Activated CD8-positive, alpha-beta T cell treated with anti-CD3 and anti-CD28 coated beads for 36 hours (primary cell): Measurements from ENCODE around the gene SAMD11. TPM values are rescaled to one million over a fixed set of nuclear protein-coding genes. Genes with fewer than 3 reads are reported as not detected.
"Not testable (repeated sequence)": the region's sequence is repeated elsewhere in the genome, so short reads cannot be mapped to it uniquely, and the experiment has no call there.

Experiments used
- ATAC-seq: fragments of 200-7000 bp; cut with Tn5 transposase; one replicate; pipeline ENCODE4 v1.10.0; 2021; ENCODE audit warnings: mild to moderate bottlenecking, moderate library complexity
- CTCF ChIA-PET: fragments of 350-600 bp; sonication (Branson Sonifier 250); formaldehyde crosslinking; loops from one replicate; lab custom pipeline; 2021; ENCODE audit warnings: antibody characterized with exemption; lab: Charles Lee
- POLR2A ChIA-PET: fragments of 350-600 bp; sonication (Branson Sonifier 250); formaldehyde crosslinking; loops from one replicate; lab custom pipeline; 2021; ENCODE audit warnings: antibody characterized with exemption; lab: Charles Lee
- DNase-seq: peaks from one replicate; pipeline ENCODE4 v3.0.0-alpha.2; 2020
- H3K27ac Mint-ChIP-seq: one replicate; pipeline ENCODE4 v1.8.0; 2021; ENCODE audit warnings: mild to moderate bottlenecking, mixed read lengths
- H3K27me3 Mint-ChIP-seq: one replicate; pipeline ENCODE4 v1.8.0; 2021; ENCODE audit warnings: mixed read lengths
- H3K36me3 Mint-ChIP-seq: one replicate; pipeline ENCODE4 v1.8.0; 2021; ENCODE audit warnings: low read depth, mixed read lengths
- H3K4me1 Mint-ChIP-seq: one replicate; pipeline ENCODE4 v1.8.0; 2021; ENCODE audit warnings: low read depth, mixed read lengths
- H3K4me3 Mint-ChIP-seq: one replicate; pipeline ENCODE4 v1.8.0; 2021; ENCODE audit warnings: mild to moderate bottlenecking, moderate library complexity, mixed read lengths
- H3K9me3 Mint-ChIP-seq: one replicate; pipeline ENCODE4 v1.8.0; 2021; ENCODE audit warnings: mixed read lengths
- CTCF ChIP-seq: fragments of 200-600 bp; IDR thresholded peaks from one replicate; pipeline ENCODE4 v1.8.0; 2022; ENCODE audit warnings: antibody characterized with exemption, mild to moderate bottlenecking
- intact Hi-C: fragments of 100-400 bp; cut with micrococcal nuclease; formaldehyde crosslinking; loops from one replicate; pipeline ENCODE4 v1.10.0; 2022
- total RNA-seq, 2 experiments: library from RNA; stranded (reverse); gene quantifications; one replicate each; pipeline ENCODE4 v1.2.3, GENCODE V29; 2021

The SAMD11 gene
- total RNA-seq, 2 experiments from 2014 or later = not detected

DNA sequence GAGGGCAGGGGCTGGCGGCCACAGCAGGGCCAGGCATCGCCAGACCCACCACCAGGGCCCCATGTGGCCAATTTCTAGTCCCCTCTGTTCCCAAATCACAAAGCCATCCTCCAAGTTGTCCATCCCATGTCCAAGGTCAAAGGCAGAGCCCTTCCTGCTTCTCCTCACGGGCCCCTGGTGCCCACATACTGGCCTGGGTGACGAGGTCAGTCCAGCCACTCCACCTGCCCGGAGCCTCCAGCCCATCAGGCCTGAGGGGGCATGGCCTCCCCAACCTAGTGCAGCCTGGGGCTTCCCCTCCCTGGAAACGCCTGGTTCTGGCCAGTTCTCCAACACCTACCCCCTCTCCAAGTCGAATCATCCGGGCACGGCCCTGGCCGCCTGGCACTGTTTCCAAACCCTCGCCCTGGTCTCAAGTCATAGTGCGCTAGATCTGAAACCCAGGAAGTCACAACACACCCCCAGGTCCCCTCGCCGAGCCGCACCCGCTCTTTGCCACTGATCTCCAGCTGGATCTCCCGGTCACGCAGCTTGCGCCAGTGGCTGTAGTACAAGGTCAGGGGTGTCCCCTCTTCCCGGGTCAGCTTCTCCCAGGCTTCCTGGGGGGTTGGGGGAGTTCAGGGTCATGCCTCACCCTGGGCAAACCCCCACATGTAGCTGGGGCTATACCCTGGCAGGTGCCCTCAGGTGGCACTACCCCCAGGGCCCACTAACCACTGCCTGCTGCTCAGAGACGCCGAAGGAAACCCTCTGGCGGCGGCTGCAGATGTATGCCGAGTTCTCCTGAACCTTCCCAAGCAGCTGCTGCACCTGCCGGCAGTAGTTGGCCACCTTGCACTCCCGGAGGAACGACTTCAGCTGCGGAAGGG, 22.2 kb downstream of the SAMD11 start:
- CTCF ChIA-PET = no interaction called here
- intact Hi-C loops = no loop called here
- no peak for TF ChIP-seq CTCF
- Mint-ChIP-seq H3K27ac (no peak overlapping the region), H3K9me3 (no peaks in the 10 kb centered on the region), H3K4me1 (peaks cover 4% of the 10 kb centered on the region), H3K27me3 (peaks cover 4% of the 10 kb centered on the region), H3K36me3 (peaks cover 32% of the 10 kb centered on the region), H3K4me3 (no peak overlapping the region)
- POLR2A ChIA-PET = interaction anchor here (0.8 kb wide), 1 partner anchor 8 kb away, joined by 3 read pairs; no protein-coding TSS in a partner anchor
- ATAC-seq = no peak
- DNase-seq = no peak

DNA sequence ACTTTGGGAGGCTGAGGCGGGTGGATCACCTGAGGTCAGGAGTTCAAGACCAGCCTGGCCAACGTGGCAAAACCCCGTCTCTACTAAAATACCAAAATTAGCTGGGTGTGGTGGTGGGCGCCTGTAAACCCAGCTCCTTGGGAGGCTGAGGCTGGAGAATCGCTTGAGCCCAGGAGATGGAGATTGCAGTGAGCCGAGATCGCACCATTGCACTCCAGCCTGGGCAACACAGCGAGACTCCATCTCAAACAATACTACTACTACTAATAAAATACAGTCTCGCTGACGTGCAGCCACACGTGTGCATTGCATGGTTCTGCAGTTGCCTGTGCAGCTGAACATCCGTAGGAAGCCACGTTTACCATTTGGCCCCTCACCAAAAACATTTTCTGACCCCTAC, 23.1 kb downstream of the SAMD11 start:
- H3K27me3 Mint-ChIP-seq, intact Hi-C loops, DNase-seq, H3K9me3 Mint-ChIP-seq, H3K4me1 Mint-ChIP-seq, H3K4me3 Mint-ChIP-seq, H3K27ac Mint-ChIP-seq, CTCF ChIA-PET, ATAC-seq: not testable (repeated sequence)
- H3K36me3 Mint-ChIP-seq = peaks cover 39% of the 10 kb centered on the region
- POLR2A ChIA-PET = interaction anchor here (0.8 kb wide), 1 partner anchor 9 kb away, joined by 3 read pairs; no protein-coding TSS in a partner anchor

DNA sequence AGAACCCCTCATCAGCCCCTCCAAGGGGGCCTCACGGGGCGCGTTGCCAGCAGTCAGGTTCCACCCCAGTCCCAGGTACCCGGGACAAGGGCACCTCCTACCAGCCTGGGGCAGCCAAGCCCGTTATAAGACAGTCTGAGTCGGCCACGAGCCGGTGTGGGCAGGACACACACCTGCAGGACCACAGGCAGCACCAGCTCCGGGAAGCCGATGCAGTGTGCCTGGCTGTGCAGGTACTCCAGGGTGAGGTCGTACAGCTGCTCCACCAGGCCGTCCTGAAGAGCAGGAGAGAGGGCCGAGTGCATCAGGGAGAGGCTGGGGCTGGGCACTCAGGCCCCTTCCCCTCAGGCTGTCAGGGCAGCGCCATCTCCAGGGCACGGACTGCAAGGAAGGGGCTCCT, 24.2 kb downstream of the SAMD11 start:
- H3K36me3 Mint-ChIP-seq = peaks cover 42% of the 10 kb centered on the region
- H3K4me1 Mint-ChIP-seq = no peaks in the 10 kb centered on the region
- intact Hi-C loops = no loop called here
- H3K27ac Mint-ChIP-seq = no peak overlapping the region
- CTCF ChIA-PET = no interaction called here
- POLR2A ChIA-PET = no interaction called here
- H3K27me3 Mint-ChIP-seq = no peaks in the 10 kb centered on the region
- no peak for TF ChIP-seq CTCF
- no peak overlapping the region for H3K4me3 Mint-ChIP-seq
- no peaks in the 10 kb centered on the region for H3K9me3 Mint-ChIP-seq
- ATAC-seq (no peak), DNase-seq (no peak)

- Mint-ChIP-seq H3K4me3 (no peak overlapping the region), H3K27me3 (no peaks in the 10 kb centered on the region), H3K27ac (no peak overlapping the region), H3K36me3 (peaks cover 53% of the 10 kb centered on the region), H3K9me3 (no peaks in the 10 kb centered on the region), H3K4me1 (no peaks in the 10 kb centered on the region)
- CTCF ChIA-PET = no interaction called here
- intact Hi-C loops = no loop called here
- no peak for DNase-seq
- ATAC-seq = no peak
- POLR2A ChIA-PET = no interaction called here
- no peak for TF ChIP-seq CTCF
These were observed 26.5 kb downstream of the SAMD11 start for GRCh38 chr1:950268-950667.

- CTCF ChIA-PET = no interaction called here
- peaks cover 52% of the 10 kb centered on the region for H3K36me3 Mint-ChIP-seq
- POLR2A ChIA-PET = interaction anchor here (0.9 kb wide), 1 partner anchor 10 kb away, joined by 3 read pairs; no protein-coding TSS in a partner anchor
- intact Hi-C loops = no loop called here
- no peaks in the 10 kb centered on the region for H3K27me3 Mint-ChIP-seq
- no peaks in the 10 kb centered on the region for H3K4me1 Mint-ChIP-seq
- H3K9me3 Mint-ChIP-seq = no peaks in the 10 kb centered on the region
- no peak for TF ChIP-seq CTCF
- H3K27ac Mint-ChIP-seq = no peak overlapping the region
- no peak for DNase-seq
- no peak for ATAC-seq
- H3K4me3 Mint-ChIP-seq = no peak overlapping the region
These were observed 27.2 kb downstream of the SAMD11 start for GRCh38 chr1:950881-951280.
